GM18507 (cell line): ENCODE data around the gene RAB23.
A peak's percentile ranks its signal among the peaks of the same experiment; 100 is the strongest.
"Not testable (repeated sequence)": the region's sequence is repeated elsewhere in the genome, so short reads cannot be mapped to it uniquely, and the experiment has no call there.

Experiments
- DNase-seq: peaks from one replicate; pipeline ENCODE4 v3.0.0; 2011; ENCODE audit warnings: low read depth; ENCODE audit not compliant: insufficient read length; ENCODE audit errors: extremely low spot score
- FAIRE-seq: peaks from 2 replicates; lab custom pipeline; 2011; peaks lifted over from hg19 to GRCh38; lab: Jason Lieb, UNC

RAB23 gene

GRCh38 chr6:57246307-57246706, 24.2 kb upstream of the RAB23 start:
- FAIRE-seq (no peak), DNase-seq (no peak)

- FAIRE-seq (no peak), DNase-seq (no peak)
Observed at GRCh38 chr6:57243954-57244353, 21.8 kb upstream of the RAB23 start.

GRCh38 chr6:57243526-57243925, 21.4 kb upstream of the RAB23 start:
- not testable (repeated sequence) for FAIRE-seq, DNase-seq

- FAIRE-seq, result no peak
- no peak for DNase-seq
Observed at GRCh38 chr6:57242505-57242904, 20.4 kb upstream of the RAB23 start.

GRCh38 chr6:57226221-57226620, 4.1 kb upstream of the RAB23 start:
- no peak for DNase-seq
- FAIRE-seq, result no peak

- FAIRE-seq, result no peak
- DNase-seq, result no peak
Observed at GRCh38 chr6:57224769-57225515, 2.8 kb upstream of the RAB23 start.

DNA sequence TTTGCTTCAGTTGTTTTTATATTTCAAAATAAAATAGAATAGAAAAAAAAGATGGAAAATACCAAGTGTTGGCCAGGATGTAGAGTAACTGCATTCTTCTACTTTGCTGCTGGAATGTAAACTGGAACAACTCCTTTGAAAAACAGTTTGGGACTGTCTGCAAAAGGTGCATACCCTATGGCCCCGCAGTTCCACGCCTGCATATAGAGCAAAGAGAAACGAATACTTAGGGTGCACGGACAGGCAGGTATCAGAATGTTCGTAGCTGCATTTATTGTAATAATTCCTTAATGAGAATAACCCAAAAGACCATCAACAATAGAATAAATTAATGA, 603 bp upstream of the RAB23 start:
- DNase-seq, result no peak
- FAIRE-seq, result no peak

GRCh38 chr6:57221191-57221935, 744 bp downstream of the RAB23 start:
- peak; percentile 14 for DNase-seq
- peak; percentile 54 for FAIRE-seq

- DNase-seq (no peak), FAIRE-seq (peak; percentile 38)
Observed at GRCh38 chr6:57220083-57220703, 1.9 kb downstream of the RAB23 start.

- FAIRE-seq, result no peak
Observed at GRCh38 chr6:57217270-57217669, 4.8 kb downstream of the RAB23 start.

DNA sequence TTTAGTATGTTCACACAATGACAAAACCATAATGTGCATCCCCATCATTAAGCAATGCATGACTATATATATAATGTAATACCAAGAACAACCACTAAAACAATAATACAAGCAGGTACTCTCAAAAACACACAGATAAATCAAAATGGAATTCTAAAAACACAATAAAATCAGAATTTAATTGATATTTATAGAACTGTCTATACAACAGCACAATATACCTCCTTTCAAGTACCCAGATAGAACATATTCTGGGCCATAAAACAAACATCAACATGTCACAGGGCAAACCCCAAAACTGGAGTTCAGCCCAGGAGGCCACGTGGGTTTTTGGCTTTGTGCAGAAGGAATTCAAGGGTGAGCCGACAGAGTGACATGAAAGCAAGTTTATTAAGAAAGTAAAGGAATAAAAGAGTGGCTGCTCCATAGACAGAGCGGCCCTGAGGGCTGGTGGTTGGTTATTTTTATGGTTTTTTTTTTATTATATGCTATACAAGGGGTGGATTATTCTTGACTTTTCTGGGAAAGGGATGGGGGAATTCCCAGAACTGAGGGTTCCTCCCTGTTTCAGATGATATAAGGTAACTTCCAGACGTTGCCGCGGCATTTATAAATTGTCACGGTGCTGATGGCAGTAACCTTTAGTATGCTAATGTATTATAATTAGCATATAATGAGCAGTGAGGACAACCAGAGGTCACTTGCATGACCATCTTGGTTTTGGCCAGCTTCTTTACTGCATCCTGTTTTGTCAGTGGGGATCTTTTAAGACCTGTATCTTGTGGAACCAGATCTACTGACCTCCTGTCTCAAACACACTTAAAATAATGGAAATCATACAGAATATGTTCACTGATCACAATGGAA, 5.6 kb downstream of the RAB23 start:
- DNase-seq (no peak), FAIRE-seq (no peak)

More at GRCh38 chr6:57217270-57217669, 4.8 kb downstream of the RAB23 start:
- DNase-seq, result no peak

GRCh38 chr6:57215260-57215659, 6.8 kb downstream of the RAB23 start:
- no peak for FAIRE-seq
- no peak for DNase-seq

- DNase-seq (no peak), FAIRE-seq (no peak)
Observed at GRCh38 chr6:57210060-57210459, 12.0 kb downstream of the RAB23 start.

DNA sequence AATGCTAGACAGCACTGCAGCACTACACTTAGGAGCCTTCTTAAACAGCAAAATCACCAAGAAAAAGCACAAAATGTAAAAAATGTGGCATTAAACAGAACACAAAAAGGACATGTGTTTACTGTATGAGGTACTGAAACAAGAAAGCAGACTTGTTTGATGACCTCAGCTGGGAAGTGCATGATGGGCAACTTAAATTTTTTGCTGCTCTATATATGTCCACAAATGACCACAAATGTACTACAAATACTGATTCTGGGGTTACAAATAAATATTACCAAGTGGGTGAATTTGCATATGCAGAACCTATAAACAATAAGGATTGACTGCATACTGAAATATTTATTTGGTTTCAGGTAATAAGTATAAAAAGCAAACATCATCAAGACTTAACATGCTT, 13.1 kb downstream of the RAB23 start:
- FAIRE-seq (peak; percentile 33), DNase-seq (no peak)

GRCh38 chr6:57207872-57208271, 14.2 kb downstream of the RAB23 start:
- DNase-seq (no peak), FAIRE-seq (no peak)

GRCh38 chr6:57207141-57207540, 15.0 kb downstream of the RAB23 start:
- DNase-seq (no peak), FAIRE-seq (no peak)

GRCh38 chr6:57205550-57206328, 16.4 kb downstream of the RAB23 start:
- no peak for FAIRE-seq

GRCh38 chr6:57201718-57202117, 20.4 kb downstream of the RAB23 start:
- FAIRE-seq (no peak), DNase-seq (no peak)

More at GRCh38 chr6:57205550-57206328, 16.4 kb downstream of the RAB23 start:
- DNase-seq, result no peak
